Neural progenitor cell (in vitro differentiated cells): ENCODE data around the gene DROSHA. TPM values are rescaled to one million over a fixed set of nuclear protein-coding genes. Genes with fewer than 3 reads are reported as not detected.

Source experiments
- DNase-seq: peaks from one replicate; pipeline ENCODE4 v3.0.0-alpha.2; 2016; ENCODE audit warnings: low spot score
- H2AFZ ChIP-seq: fragments of 200-600 bp; sonication (generic); replicated peaks from 2 replicates; pipeline ENCODE4 v1.6.1; 2016; ENCODE audit warnings: antibody characterized with exemption
- H3F3A ChIP-seq: fragments of 200-600 bp; sonication (generic); 2 replicates; pipeline ENCODE4 v1.6.1; 2016; ENCODE audit warnings: antibody characterized with exemption, low read depth
- H3K27ac ChIP-seq: fragments of 200-600 bp; sonication (generic); 2 replicates; pipeline ENCODE4 v1.5.1; 2016; ENCODE audit warnings: mild to moderate bottlenecking
- H3K27me3 ChIP-seq: fragments of 200-600 bp; sonication (generic); 2 replicates; pipeline ENCODE4 v1.6.1; 2016; ENCODE audit warnings: mild to moderate bottlenecking, moderate library complexity
- H3K36me3 ChIP-seq: fragments of 200-600 bp; sonication (generic); 2 replicates; pipeline ENCODE4 v1.5.1; 2016
- H3K4me1 ChIP-seq: fragments of 200-600 bp; sonication (generic); 2 replicates; pipeline ENCODE4 v1.6.1; 2016; ENCODE audit warnings: mixed run types
- H3K4me2 ChIP-seq: fragments of 200-600 bp; sonication (generic); 2 replicates; pipeline ENCODE4 v1.6.1; 2016
- H3K4me3 ChIP-seq: fragments of 200-600 bp; sonication (generic); 2 replicates; pipeline ENCODE4 v1.5.1; 2016
- H3K79me2 ChIP-seq: fragments of 200-600 bp; sonication (generic); 2 replicates; pipeline ENCODE4 v1.6.1; 2016; ENCODE audit warnings: low read depth
- H3K9ac ChIP-seq: fragments of 200-600 bp; sonication (generic); 2 replicates; pipeline ENCODE4 v1.6.1; 2016
- H3K9me3 ChIP-seq: fragments of 200-600 bp; sonication (generic); 2 replicates; pipeline ENCODE4 v1.5.1; 2016; ENCODE audit warnings: low read depth
- H4K20me1 ChIP-seq: fragments of 200-600 bp; sonication (generic); 2 replicates; pipeline ENCODE4 v1.6.1; 2016; ENCODE audit warnings: low read depth
- H3K27ac Mint-ChIP-seq: 3 replicates; pipeline ENCODE4 v1.8.0; 2021; ENCODE audit warnings: mixed read lengths
- H3K27me3 Mint-ChIP-seq: 2 replicates; pipeline ENCODE4 v1.8.0; 2022; ENCODE audit warnings: low read depth, mild to moderate bottlenecking, inconsistent platforms, moderate library complexity, mixed read lengths; ENCODE audit not compliant: insufficient read depth
- H3K36me3 Mint-ChIP-seq: 3 replicates; pipeline ENCODE4 v1.8.0; 2021; ENCODE audit warnings: mixed read lengths
- H3K4me1 Mint-ChIP-seq: 3 replicates; pipeline ENCODE4 v1.8.0; 2021; ENCODE audit warnings: mixed read lengths
- H3K4me3 Mint-ChIP-seq: 3 replicates; pipeline ENCODE4 v1.8.0; 2021; ENCODE audit warnings: mild to moderate bottlenecking, moderate library complexity, mixed read lengths
- H3K9me3 Mint-ChIP-seq: 3 replicates; pipeline ENCODE4 v1.8.0; 2020; ENCODE audit warnings: mixed read lengths
- EZH2 ChIP-seq: fragments of 200-600 bp; sonication (generic); IDR thresholded peaks from 2 replicates; pipeline ENCODE4 v1.6.1; 2017; ENCODE audit warnings: antibody characterized with exemption, mild to moderate bottlenecking, moderate library complexity
- EZH2phosphoT487 ChIP-seq: fragments of 200-600 bp; sonication (generic); IDR thresholded peaks from 2 replicates; pipeline ENCODE4 v1.6.1; 2017; ENCODE audit warnings: antibody characterized with exemption
- total RNA-seq: library from RNA; depleted of rRNA; stranded (reverse); fragments of >200 nt; gene quantifications from 2 replicates; pipeline ENCODE4 v1.2.3, GENCODE V29; 2015; ENCODE audit warnings: low replicate concordance
- TF ChIP-seq, protein P1 (sequence below): fragments of 200-600 bp; sonication (generic); IDR thresholded peaks from 2 replicates; pipeline ENCODE4 v1.5.1; 2017; ENCODE audit warnings: antibody characterized with exemption, mild to moderate bottlenecking

DROSHA gene
- total RNA-seq, 1 donor from 2014 or later: 80.3 TPM

DNA sequence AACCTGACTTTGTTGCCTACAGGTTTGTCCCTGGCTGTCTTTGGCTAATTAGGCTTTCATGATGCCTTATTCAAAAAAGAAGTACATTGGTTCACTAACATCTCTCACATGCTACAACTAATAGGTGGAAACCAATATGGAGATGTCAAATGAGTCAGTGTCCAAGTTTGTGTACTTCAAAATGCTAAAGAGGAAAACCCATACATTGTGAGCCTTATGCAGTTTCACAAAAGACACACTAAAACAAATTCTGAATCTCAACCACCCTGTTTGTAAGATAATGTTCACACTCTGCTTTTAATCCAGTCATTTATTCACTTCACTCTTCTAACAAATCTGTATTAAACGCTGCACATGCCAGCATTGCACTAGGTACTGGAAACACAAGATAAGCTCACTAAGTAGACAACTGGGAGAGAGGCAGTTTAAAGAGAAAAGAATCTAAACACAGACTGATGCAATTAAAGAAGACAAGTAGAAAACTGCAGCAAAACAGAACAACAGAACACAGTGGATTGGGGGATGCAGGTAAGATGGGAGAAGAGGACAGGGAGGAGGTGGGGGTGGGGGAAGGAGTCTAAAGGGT is 104.1 kb downstream of the DROSHA start:
- H3K27ac Mint-ChIP-seq: no peak overlapping the region
- no peak overlapping the region for H3K4me3 Mint-ChIP-seq
- Histone ChIP-seq H3K36me3 (no peaks in the 10 kb centered on the region), H3K27ac (no peak overlapping the region), H3K9me3 (no peaks in the 10 kb centered on the region), H3K27me3 (no peaks in the 10 kb centered on the region), H3K4me1 (peaks cover 14% of the 10 kb centered on the region), H2AFZ (no peak overlapping the region), H3K4me2 (peak overlapping the region; percentile 25), H4K20me1 (peaks cover 10% of the 10 kb centered on the region), H3K4me3 (no peak overlapping the region), H3K79me2 (no peaks in the 10 kb centered on the region), H3K9ac (no peak overlapping the region), H3F3A (peaks cover 7% of the 10 kb centered on the region)
- TF ChIP-seq, protein P1, sequence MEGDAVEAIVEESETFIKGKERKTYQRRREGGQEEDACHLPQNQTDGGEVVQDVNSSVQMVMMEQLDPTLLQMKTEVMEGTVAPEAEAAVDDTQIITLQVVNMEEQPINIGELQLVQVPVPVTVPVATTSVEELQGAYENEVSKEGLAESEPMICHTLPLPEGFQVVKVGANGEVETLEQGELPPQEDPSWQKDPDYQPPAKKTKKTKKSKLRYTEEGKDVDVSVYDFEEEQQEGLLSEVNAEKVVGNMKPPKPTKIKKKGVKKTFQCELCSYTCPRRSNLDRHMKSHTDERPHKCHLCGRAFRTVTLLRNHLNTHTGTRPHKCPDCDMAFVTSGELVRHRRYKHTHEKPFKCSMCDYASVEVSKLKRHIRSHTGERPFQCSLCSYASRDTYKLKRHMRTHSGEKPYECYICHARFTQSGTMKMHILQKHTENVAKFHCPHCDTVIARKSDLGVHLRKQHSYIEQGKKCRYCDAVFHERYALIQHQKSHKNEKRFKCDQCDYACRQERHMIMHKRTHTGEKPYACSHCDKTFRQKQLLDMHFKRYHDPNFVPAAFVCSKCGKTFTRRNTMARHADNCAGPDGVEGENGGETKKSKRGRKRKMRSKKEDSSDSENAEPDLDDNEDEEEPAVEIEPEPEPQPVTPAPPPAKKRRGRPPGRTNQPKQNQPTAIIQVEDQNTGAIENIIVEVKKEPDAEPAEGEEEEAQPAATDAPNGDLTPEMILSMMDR: no peak
- no peak for TF ChIP-seq EZH2
- no peak for TF ChIP-seq EZH2phosphoT487
- H3K27me3 Mint-ChIP-seq: peaks cover 2% of the 10 kb centered on the region
- H3K9me3 Mint-ChIP-seq: no peaks in the 10 kb centered on the region
- H3K4me1 Mint-ChIP-seq: no peaks in the 10 kb centered on the region
- peaks cover 28% of the 10 kb centered on the region for H3K36me3 Mint-ChIP-seq
- no peak for DNase-seq

DNA sequence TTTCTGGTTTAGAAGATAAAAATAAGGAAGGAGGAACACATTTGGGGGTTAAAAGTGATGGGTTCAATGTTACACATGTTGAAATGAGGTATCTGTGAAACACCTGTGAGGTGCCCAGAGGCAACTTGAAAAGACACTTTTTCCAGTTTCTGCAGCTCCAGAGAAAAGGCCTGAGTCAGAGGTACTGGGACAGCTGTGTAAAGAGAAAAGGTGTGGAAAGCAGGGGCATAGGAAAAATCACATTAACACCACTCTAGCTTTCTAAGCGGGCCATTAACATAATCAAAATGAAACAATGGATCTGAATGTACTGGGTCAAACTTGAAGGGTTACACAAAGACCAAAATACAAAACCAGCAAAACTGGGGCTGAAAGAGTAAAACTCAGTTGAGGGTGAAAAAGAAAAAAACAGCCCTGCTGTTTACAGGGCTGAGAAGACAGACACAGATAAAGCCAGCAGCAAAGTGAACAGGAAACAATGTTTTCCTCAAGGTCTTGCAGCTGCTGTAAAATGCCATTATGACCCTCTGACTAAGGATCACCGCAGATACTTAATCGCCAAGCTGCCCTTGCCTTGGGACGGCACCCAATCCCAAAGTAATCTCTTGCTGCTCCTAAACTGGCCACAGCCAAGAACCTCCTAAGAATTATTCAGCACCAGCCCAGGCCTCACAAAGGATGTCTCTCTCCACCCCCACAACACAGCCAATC is 104.7 kb downstream of the DROSHA start:
- H3K4me1 ChIP-seq: peaks cover 14% of the 10 kb centered on the region
- H3F3A ChIP-seq: peaks cover 7% of the 10 kb centered on the region
- H4K20me1 ChIP-seq: peaks cover 10% of the 10 kb centered on the region
- no peaks in the 10 kb centered on the region for H3K9me3 ChIP-seq
- no peak overlapping the region for H3K27ac Mint-ChIP-seq
- peak; percentile 8 for DNase-seq
- H3K9me3 Mint-ChIP-seq: no peaks in the 10 kb centered on the region
- peak overlapping the region; percentile 25 for H3K4me2 ChIP-seq
- H3K36me3 Mint-ChIP-seq: peaks cover 26% of the 10 kb centered on the region
- H3K27me3 Mint-ChIP-seq: peaks cover 2% of the 10 kb centered on the region
- peaks cover 4% of the 10 kb centered on the region for H3K36me3 ChIP-seq
- H3K4me1 Mint-ChIP-seq: no peaks in the 10 kb centered on the region
- H3K27ac ChIP-seq: no peak overlapping the region
- no peak overlapping the region for H3K9ac ChIP-seq
- no peaks in the 10 kb centered on the region for H3K27me3 ChIP-seq
- no peak for TF ChIP-seq EZH2
- TF ChIP-seq EZH2phosphoT487: no peak
- no peak overlapping the region for H3K4me3 ChIP-seq
- H3K79me2 ChIP-seq: no peaks in the 10 kb centered on the region
- no peak overlapping the region for H3K4me3 Mint-ChIP-seq
- no peak overlapping the region for H2AFZ ChIP-seq

DNA sequence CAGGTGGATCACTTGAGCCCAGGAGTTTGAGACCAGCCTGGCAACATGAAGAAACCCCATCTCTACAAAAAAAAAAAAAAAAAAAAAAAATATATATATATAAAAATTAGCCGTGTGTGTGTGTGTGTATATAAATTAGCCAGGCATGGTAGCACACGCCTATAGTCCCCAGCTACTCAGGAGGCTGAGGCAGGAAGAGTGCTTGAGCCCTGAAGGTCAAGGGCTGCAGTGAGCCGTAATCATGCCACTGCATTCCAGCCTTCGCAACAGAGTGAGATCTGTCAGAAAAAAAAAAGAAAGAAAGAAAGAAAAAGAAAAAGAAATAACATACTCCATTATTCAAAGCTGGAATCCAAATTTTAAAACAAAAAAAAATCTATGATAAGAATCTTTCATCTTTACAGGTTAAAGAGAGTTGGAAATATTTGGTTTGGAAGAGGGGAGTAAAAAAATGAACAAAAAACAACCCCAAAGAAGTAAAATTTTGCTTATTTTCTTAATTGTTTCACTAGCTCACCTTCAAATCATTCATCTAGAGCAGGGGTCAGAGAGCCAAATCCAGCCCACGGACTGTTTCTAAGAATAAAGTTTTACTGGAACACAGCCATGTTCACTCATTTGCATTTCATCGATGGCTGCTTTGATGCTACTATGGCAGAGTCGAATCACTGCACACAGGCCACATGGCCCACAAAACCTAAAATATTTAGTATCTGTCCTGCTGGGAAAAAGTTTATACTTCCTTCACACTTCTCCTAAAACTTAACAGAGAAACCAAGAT is 109.9 kb downstream of the DROSHA start:
- no peak overlapping the region for H3K4me3 Mint-ChIP-seq

More for the DNA sequence above, 109.9 kb downstream of the DROSHA start:
- Histone ChIP-seq H3K79me2 (no peaks in the 10 kb centered on the region), H2AFZ (no peak overlapping the region), H3K4me2 (no peak overlapping the region), H3K27ac (no peak overlapping the region), H3K9ac (no peak overlapping the region), H3K9me3 (no peaks in the 10 kb centered on the region), H4K20me1 (no peaks in the 10 kb centered on the region), H3K27me3 (no peaks in the 10 kb centered on the region), H3K4me1 (peaks cover 4% of the 10 kb centered on the region), H3K4me3 (no peak overlapping the region), H3F3A (peaks cover 3% of the 10 kb centered on the region), H3K36me3 (peaks cover 19% of the 10 kb centered on the region)
- Mint-ChIP-seq H3K4me1 (no peaks in the 10 kb centered on the region), H3K27me3 (peaks cover 2% of the 10 kb centered on the region), H3K36me3 (peaks cover 21% of the 10 kb centered on the region), H3K27ac (no peak overlapping the region), H3K9me3 (no peaks in the 10 kb centered on the region)
- no peak for DNase-seq
- TF ChIP-seq, protein P1: no peak
- TF ChIP-seq EZH2 (no peak), EZH2phosphoT487 (no peak)
